Measurements from ENCODE around the gene CTNNBIP1. TPM values are rescaled to one million over a fixed set of nuclear protein-coding genes. Genes with fewer than 3 reads are reported as not detected.
A peak's percentile ranks its signal among the peaks of the same experiment; 100 is the strongest.

CTNNBIP1 gene
- polyA plus RNA-seq, 3 donors: 26.2 to 26.8 (median 26.3) TPM

DNA sequence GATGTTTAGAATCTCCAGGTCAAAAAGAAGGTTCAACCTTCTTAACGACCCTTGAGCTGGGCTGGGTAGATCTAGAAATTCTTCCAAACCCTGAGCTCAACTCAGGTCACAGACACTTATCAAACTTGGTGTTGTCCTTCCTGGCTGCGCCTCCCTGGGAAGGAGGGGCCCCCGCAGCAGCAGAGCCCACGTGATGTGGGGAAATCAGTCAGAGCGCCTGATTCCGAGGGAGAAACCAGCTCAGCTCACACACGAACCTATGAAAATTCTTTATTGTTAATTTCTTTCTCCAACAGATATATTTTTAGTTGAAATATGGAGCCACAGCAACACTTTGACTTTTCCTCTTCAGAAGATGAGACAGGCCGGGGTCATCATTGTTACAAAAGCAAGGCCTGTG lies 62.0 kb downstream of the CTNNBIP1 start:
- peaks cover 39% of the 10 kb centered on the region for H3K4me1 Mint-ChIP-seq
- no peak overlapping the region for H3K4me3 Mint-ChIP-seq
- H3K4me3 ChIP-seq (replicated peaks in 1 of 3; ENCODE audit: low read depth in 2 of 3, low read length in 3 of 3): no peak overlapping the region
- intact Hi-C loops (cut with micrococcal nuclease): no loop called here
- peaks cover 0 to 27% of the 10 kb centered on the region in 2 donors for H3K36me3 ChIP-seq (replicated peaks in 1 of 2; ENCODE audit: control insufficient read depth in 1 of 2, insufficient read depth in 2 of 2, low read length in 2 of 2)
- H3K9ac ChIP-seq (ENCODE audit: insufficient read depth, low read length, poor library complexity, severe bottlenecking): no peak overlapping the region
- H3K4me1 ChIP-seq (ENCODE audit: control insufficient read depth in 1 of 2, insufficient read depth in 2 of 2, low read length in 2 of 2): peaks cover 11 to 24% of the 10 kb centered on the region in 2 donors
- no peak overlapping the region for H3K4me2 ChIP-seq (replicated peaks; ENCODE audit: extremely low read depth, low read length, poor library complexity, severe bottlenecking)
- H2AFZ ChIP-seq (ENCODE audit: insufficient read depth, low read depth, low read length, poor library complexity, severe bottlenecking): no peak overlapping the region
- H3K27ac Mint-ChIP-seq: peak overlapping the region in 1 of 7 donors; percentile 20
- no peaks in the 10 kb centered on the region for H3K79me2 ChIP-seq (ENCODE audit: insufficient read depth, low read length)
- peaks cover 0 to 1% (median 0%) of the 10 kb centered on the region in 7 donors for H3K9me3 Mint-ChIP-seq
- peaks cover 16% of the 10 kb centered on the region for H4K20me1 ChIP-seq (ENCODE audit: insufficient read depth, low read length)
- H3K36me3 Mint-ChIP-seq: peaks cover 21 to 34% of the 10 kb centered on the region in 2 donors
- H3K9me3 ChIP-seq (replicated peaks in 1 of 2; ENCODE audit: control insufficient read depth in 1 of 2, insufficient read depth in 1 of 2, low read length in 2 of 2): no peaks in the 10 kb centered on the region
- no peak overlapping the region for H3K27ac ChIP-seq (ENCODE audit: low read depth in 1 of 2, low read length in 2 of 2)
- no peak for DNase-seq
- WGBS (ENCODE audit: insufficient coverage): 0% methylated on average over 1 of the region's 8 CpGs
- TF ChIP-seq, protein P1, sequence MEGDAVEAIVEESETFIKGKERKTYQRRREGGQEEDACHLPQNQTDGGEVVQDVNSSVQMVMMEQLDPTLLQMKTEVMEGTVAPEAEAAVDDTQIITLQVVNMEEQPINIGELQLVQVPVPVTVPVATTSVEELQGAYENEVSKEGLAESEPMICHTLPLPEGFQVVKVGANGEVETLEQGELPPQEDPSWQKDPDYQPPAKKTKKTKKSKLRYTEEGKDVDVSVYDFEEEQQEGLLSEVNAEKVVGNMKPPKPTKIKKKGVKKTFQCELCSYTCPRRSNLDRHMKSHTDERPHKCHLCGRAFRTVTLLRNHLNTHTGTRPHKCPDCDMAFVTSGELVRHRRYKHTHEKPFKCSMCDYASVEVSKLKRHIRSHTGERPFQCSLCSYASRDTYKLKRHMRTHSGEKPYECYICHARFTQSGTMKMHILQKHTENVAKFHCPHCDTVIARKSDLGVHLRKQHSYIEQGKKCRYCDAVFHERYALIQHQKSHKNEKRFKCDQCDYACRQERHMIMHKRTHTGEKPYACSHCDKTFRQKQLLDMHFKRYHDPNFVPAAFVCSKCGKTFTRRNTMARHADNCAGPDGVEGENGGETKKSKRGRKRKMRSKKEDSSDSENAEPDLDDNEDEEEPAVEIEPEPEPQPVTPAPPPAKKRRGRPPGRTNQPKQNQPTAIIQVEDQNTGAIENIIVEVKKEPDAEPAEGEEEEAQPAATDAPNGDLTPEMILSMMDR (IDR thresholded peaks at IDR 0.05): no peak
- peaks cover 0 to 6% of the 10 kb centered on the region in 2 donors for H3K27me3 ChIP-seq (ENCODE audit: control insufficient read depth in 2 of 2, insufficient read depth in 2 of 2, low read length in 2 of 2)
- peaks cover 3 to 18% (median 12%) of the 10 kb centered on the region in 3 donors for H3K27me3 Mint-ChIP-seq (ENCODE audit: low read depth in 3 of 3)

DNA sequence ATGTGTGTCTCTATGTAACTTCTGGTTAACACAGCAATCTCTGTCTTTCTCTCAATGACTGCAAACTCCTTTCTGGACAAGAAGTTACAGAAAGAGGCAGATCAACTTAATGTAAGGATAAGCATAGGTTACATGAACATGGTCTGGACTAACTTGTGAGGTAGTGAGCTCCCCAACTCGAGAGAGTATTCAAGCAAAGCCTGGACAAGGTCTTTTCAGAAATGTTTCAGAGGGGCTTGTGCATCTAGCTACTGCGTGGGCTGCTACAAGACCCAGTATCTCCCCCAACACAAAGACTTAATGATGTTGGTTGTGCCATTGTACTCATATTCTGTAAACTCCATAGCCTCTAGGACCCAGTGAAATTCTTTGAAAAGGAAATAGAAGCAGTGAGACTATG lies 62.8 kb downstream of the CTNNBIP1 start:
- peaks cover 21 to 34% of the 10 kb centered on the region in 2 donors for H3K36me3 Mint-ChIP-seq
- intact Hi-C loops (cut with micrococcal nuclease): no loop called here
- DNase-seq: no peak
- Histone ChIP-seq H3K36me3 (replicated peaks in 1 of 2; ENCODE audit: control insufficient read depth in 1 of 2, insufficient read depth in 2 of 2, low read length in 2 of 2) (peaks cover 0 to 23% of the 10 kb centered on the region in 2 donors), H3K27ac (ENCODE audit: low read depth in 1 of 2, low read length in 2 of 2) (no peak overlapping the region), H3K4me3 (replicated peaks in 1 of 3; ENCODE audit: low read depth in 2 of 3, low read length in 3 of 3) (no peak overlapping the region), H3K9me3 (replicated peaks in 1 of 2; ENCODE audit: control insufficient read depth in 1 of 2, insufficient read depth in 1 of 2, low read length in 2 of 2) (no peaks in the 10 kb centered on the region), H4K20me1 (ENCODE audit: insufficient read depth, low read length) (peaks cover 11% of the 10 kb centered on the region), H2AFZ (ENCODE audit: insufficient read depth, low read depth, low read length, poor library complexity, severe bottlenecking) (no peak overlapping the region), H3K4me2 (replicated peaks; ENCODE audit: extremely low read depth, low read length, poor library complexity, severe bottlenecking) (no peak overlapping the region), H3K4me1 (ENCODE audit: control insufficient read depth in 1 of 2, insufficient read depth in 2 of 2, low read length in 2 of 2) (peaks cover 11 to 20% of the 10 kb centered on the region in 2 donors), H3K27me3 (ENCODE audit: control insufficient read depth in 2 of 2, insufficient read depth in 2 of 2, low read length in 2 of 2) (peaks cover 0 to 6% of the 10 kb centered on the region in 2 donors), H3K9ac (ENCODE audit: insufficient read depth, low read length, poor library complexity, severe bottlenecking) (no peak overlapping the region), H3K79me2 (ENCODE audit: insufficient read depth, low read length) (no peaks in the 10 kb centered on the region)
- peaks cover 0 to 1% (median 0%) of the 10 kb centered on the region in 7 donors for H3K9me3 Mint-ChIP-seq
- peaks cover 31% of the 10 kb centered on the region for H3K4me1 Mint-ChIP-seq
- no CpG with 5 or more reads among the region's 2 CpGs for WGBS (ENCODE audit: insufficient coverage)
- H3K4me3 Mint-ChIP-seq: no peak overlapping the region
- TF ChIP-seq, protein P1 (IDR thresholded peaks at IDR 0.05): no peak
- H3K27ac Mint-ChIP-seq: no peak overlapping the region
- peaks cover 3 to 18% (median 12%) of the 10 kb centered on the region in 3 donors for H3K27me3 Mint-ChIP-seq (ENCODE audit: low read depth in 3 of 3)

All from CD14-positive monocyte (primary cell).